HG02642 (cell line): ENCODE measurements around the gene HIPK3.
"Not testable (repeated sequence)": the region's sequence is repeated elsewhere in the genome, so short reads cannot be mapped to it uniquely, and the experiment has no call there.

Source experiments
- ATAC-seq: cut with Tn5 transposase; IDR thresholded peaks from one replicate; pipeline ENCODE4 v1.9.1; 2021; ENCODE audit warnings: mild to moderate bottlenecking; ENCODE audit not compliant: unreplicated experiment, poor library complexity

Gene HIPK3

GRCh38 chr11:33257160-33257896, at the start of gene HIPK3:
Gene HIPK3 (plus strand): TSS chr11:33257381.
- ATAC-seq, result peak; percentile 82

- no peak for ATAC-seq
Observed at GRCh38 chr11:33207408-33207985, 49.7 kb upstream of the HIPK3 start.

GRCh38 chr11:33208150-33208549, 49.0 kb upstream of the HIPK3 start:
- no peak for ATAC-seq

- ATAC-seq, result no peak
Observed at GRCh38 chr11:33211153-33211552, 46.0 kb upstream of the HIPK3 start.

- no peak for ATAC-seq
Observed at GRCh38 chr11:33211580-33211979, 45.6 kb upstream of the HIPK3 start.

GRCh38 chr11:33214187-33214586, 43.0 kb upstream of the HIPK3 start:
- no peak for ATAC-seq

- no peak for ATAC-seq
Observed at GRCh38 chr11:33214767-33215166, 42.4 kb upstream of the HIPK3 start.

GRCh38 chr11:33216676-33217075, 40.5 kb upstream of the HIPK3 start:
- not testable (repeated sequence) for ATAC-seq

GRCh38 chr11:33222052-33222750, 35.0 kb upstream of the HIPK3 start:
- ATAC-seq, result no peak

- no peak for ATAC-seq
Observed at GRCh38 chr11:33225371-33225770, 31.8 kb upstream of the HIPK3 start.

- no peak for ATAC-seq
Observed at GRCh38 chr11:33227578-33228261, 29.5 kb upstream of the HIPK3 start.

- no peak for ATAC-seq
Observed at GRCh38 chr11:33234397-33235190, 22.6 kb upstream of the HIPK3 start.

- no peak for ATAC-seq
Observed at GRCh38 chr11:33237039-33237597, 20.1 kb upstream of the HIPK3 start.

GRCh38 chr11:33242575-33242974, 14.6 kb upstream of the HIPK3 start:
- ATAC-seq, result no peak

- ATAC-seq, result not testable (repeated sequence)
Observed at GRCh38 chr11:33243654-33244053, 13.5 kb upstream of the HIPK3 start.

- ATAC-seq, result no peak
Observed at GRCh38 chr11:33248416-33248971, 8.7 kb upstream of the HIPK3 start.

GRCh38 chr11:33256031-33256812, 959 bp upstream of the HIPK3 start:
- ATAC-seq, result no peak

- ATAC-seq, result no peak
Observed at GRCh38 chr11:33256813-33257159, 395 bp upstream of the HIPK3 start.
